KG1 (cell line): ENCODE measurements around the gene ATAD3C.
"Not testable (repeated sequence)": the region's sequence is repeated elsewhere in the genome, so short reads cannot be mapped to it uniquely, and the experiment has no call there.

Source experiments
- DNase-seq: peaks from one replicate; lab custom pipeline; 2025; lab: John Stamatoyannopoulos, UW

The ATAD3C gene

DNA sequence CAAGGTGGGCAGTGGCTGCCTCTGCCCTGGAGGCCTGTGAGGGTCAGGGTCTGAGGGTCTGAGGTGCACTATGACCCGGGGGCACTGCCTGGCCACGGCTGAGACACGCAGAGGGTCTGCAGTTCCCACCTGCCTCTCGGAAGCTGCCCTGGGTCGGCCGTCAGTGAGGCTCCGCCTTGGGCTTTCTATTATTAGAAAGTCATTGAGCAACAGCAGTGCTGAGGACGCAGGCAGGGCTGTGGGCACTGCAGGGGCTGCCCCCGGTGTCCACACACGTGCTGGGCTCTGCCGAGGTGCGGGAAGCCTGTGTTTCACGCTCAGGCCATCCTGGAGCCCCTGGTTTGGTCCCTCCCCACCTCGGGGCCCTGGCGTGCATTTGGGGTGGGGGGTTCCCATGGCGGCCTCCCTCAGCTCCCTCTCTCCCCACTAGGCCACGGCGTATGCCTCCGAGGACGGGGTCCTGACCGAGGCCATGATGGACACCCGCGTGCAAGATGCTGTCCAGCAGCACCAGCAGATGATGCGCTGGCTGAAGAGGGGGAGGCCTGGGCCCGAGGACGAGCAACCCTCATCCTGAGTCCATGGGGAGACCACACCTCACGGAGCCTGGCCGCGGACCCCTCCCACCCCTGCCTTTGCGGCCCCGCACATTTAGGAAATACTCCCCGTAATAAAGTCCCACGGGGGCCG, 59.4 kb downstream of the ATAD3C start:
- DNase-seq = not testable (repeated sequence)

- not testable (repeated sequence) for DNase-seq
These were observed 60.0 kb downstream of the ATAD3C start for GRCh38 chr1:1509465-1509850.

GRCh38 chr1:1510912-1511532, 61.5 kb downstream of the ATAD3C start:
- peak; percentile 56 for DNase-seq

GRCh38 chr1:1511533-1512285, 62.2 kb downstream of the ATAD3C start, which contains the start of gene ATAD3A:
Gene ATAD3A, plus strand, starts transcription at chr1:1512162. Its CDS starts 107 bp downstream, at chr1:1512269.
- DNase-seq = peak; percentile 90

DNA sequence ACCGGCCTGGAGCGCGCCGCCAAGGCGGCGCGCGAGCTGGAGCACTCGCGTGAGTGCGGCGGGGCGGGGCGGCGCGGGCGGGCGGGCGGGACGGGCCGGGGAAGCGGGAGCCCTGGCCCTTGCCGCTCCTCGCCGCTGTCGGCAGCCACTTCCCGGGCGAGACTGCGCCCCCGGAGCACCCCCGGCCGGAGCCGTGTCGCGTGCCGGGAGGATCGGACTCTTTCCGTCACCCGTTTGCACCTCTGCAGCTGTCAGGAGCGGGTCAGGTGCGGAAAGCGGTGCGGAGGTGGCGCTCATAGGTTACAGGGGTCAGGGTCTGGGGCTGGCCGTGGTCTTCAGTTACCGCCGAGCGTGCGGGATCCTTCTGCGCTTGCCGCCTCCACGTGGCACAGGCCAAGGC, 62.9 kb downstream of the ATAD3C start:
- not testable (repeated sequence) for DNase-seq

GRCh38 chr1:1513675-1514074, 64.2 kb downstream of the ATAD3C start:
- not testable (repeated sequence) for DNase-seq

- not testable (repeated sequence) for DNase-seq
These were observed 64.9 kb downstream of the ATAD3C start for GRCh38 chr1:1514376-1514775.

- DNase-seq = not testable (repeated sequence)
These were observed 67.4 kb downstream of the ATAD3C start for GRCh38 chr1:1516923-1517322.

DNA sequence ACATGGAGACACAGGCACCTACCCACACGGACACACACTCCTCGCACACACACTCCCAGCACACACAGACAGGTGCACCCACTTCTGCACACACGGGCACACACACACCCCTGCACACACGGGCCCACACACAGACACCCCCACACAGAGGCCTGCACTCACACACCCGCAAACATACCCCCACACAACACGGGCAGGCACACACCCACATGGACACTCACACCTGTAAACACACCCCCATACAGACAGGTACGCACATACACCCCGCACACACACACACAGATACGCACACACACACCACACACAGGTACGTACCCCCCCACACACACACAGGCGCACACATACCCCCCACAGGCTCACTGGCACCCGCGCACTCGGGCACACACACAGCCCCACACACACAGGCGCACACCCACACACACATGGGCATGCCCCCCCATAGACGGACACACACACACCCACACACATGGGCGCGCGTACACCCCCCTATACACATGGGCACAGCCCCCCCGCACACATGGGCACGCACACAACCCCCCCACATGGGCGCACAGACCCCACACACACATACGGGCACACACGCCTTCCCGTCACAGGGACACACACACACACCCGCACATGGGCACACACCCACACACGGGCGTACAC, 68.6 kb downstream of the ATAD3C start:
- DNase-seq = no peak

GRCh38 chr1:1518621-1519007, 69.1 kb downstream of the ATAD3C start:
- not testable (repeated sequence) for DNase-seq
